Gastrocnemius medialis (tissue), 4 donors: ENCODE results near the gene CADPS. TPM values are rescaled to one million over a fixed set of nuclear protein-coding genes. Genes with fewer than 3 reads are reported as not detected.

ENCODE experiments used
- ATAC-seq, 2 donors: fragments of 150-250 bp; one replicate each; pipeline ENCODE4 v1.9.1; 2016
- DNase-seq, 2 donors: peaks; one replicate each; pipeline ENCODE4 v3.0.0-alpha.2; 2019
- H3K27ac ChIP-seq, 4 donors: fragments of 200-600 bp; sonication (generic); 1 replicate in 1 of 4; 2 replicates in 3 of 4; pipeline ENCODE4 v1.5.1; 2016 to 2018; ENCODE audit warnings: mild to moderate bottlenecking in 2 of 4, moderate library complexity in 1 of 4
- H3K27me3 ChIP-seq, 3 donors: fragments of 200-600 bp; sonication (generic) in 2 of 3; 1 replicate in 1 of 3; 2 replicates in 2 of 3; pipeline versions ENCODE4 v1.5.1 to v1.6.0; 2016 to 2019; ENCODE audit warnings: mild to moderate bottlenecking in 1 of 3, moderate library complexity in 1 of 3
- H3K36me3 ChIP-seq, 2 donors: fragments of 200-600 bp; sonication (generic) in 1 of 2; one replicate each; pipeline ENCODE4 v1.5.1; 2017 to 2018
- H3K4me1 ChIP-seq, 2 donors: fragments of 200-600 bp; sonication (generic) in 1 of 2; one replicate each; pipeline ENCODE4 v1.5.1; 2016 to 2017; ENCODE audit warnings: mild to moderate bottlenecking in 2 of 2
- H3K4me3 ChIP-seq, 4 donors: fragments of 200-600 bp; sonication (generic) in 3 of 4; 1 replicate in 1 of 4; 2 replicates in 3 of 4; pipeline ENCODE4 v1.5.1; 2016 to 2019; ENCODE audit warnings: mild to moderate bottlenecking in 2 of 4
- H3K9me3 ChIP-seq, 3 donors: fragments of 200-600 bp; sonication (generic) in 2 of 3; 1 replicate in 1 of 3; 2 replicates in 2 of 3; pipeline ENCODE4 v1.5.1; 2016 to 2019
- CTCF ChIP-seq, 5 experiments: fragments of 450-650 bp in 3 of 5; fragments of 200-600 bp in 2 of 5; sonication (generic) in 2 of 5; IDR thresholded peaks in 4 of 5; conservative IDR thresholded peaks in 1 of 5; 1 replicate in 4 of 5; 2 replicates in 1 of 5; pipeline ENCODE4 v1.5.1; 2016 to 2019; ENCODE audit warnings: antibody characterized with exemption in 5 of 5, mild to moderate bottlenecking in 3 of 5, moderate library complexity in 3 of 5
- POLR2A ChIP-seq, 2 donors: fragments of 450-650 bp; IDR thresholded peaks; one replicate each; pipeline ENCODE4 v1.6.1; 2017; ENCODE audit warnings: antibody characterized with exemption in 2 of 2, mild to moderate bottlenecking in 2 of 2, moderate library complexity in 2 of 2
- in situ Hi-C, 4 donors: fragments of 200-750 bp; cut with MboI; loops; one replicate each; pipeline versions ENCODE4 v1.15.0 to v1.8.0; 2017; ENCODE audit warnings: low sequenced_read_pairs in 4 of 4
- intact Hi-C: fragments of 100-400 bp; cut with DNase I; formaldehyde crosslinking; loops from one replicate; pipeline ENCODE4 v1.15.1; 2023; ENCODE audit warnings: low total_unique reads
- total RNA-seq, 4 donors: library from RNA; depleted of rRNA; stranded (reverse); fragments of >200 nt; gene quantifications; one replicate each; pipeline versions ENCODE4 v1.1.0 to v1.2.3, GENCODE V29; 2016

The CADPS gene
- total RNA-seq, 4 donors from 2014 or later = 2.1 TPM; not detected in 3

- in situ Hi-C loops = no loop called here
- H3K4me3 ChIP-seq = no peak overlapping the region
- intact Hi-C loops = no loop called here
- H3K27ac ChIP-seq = no peak overlapping the region
- no peaks in the 10 kb centered on the region for H3K36me3 ChIP-seq
- no peaks in the 10 kb centered on the region for H3K27me3 ChIP-seq
- H3K9me3 ChIP-seq = no peaks in the 10 kb centered on the region
- DNase-seq = no peak
- TF ChIP-seq POLR2A (IDR thresholded peaks at IDR 0.05) = no peak
- no peaks in the 10 kb centered on the region for H3K4me1 ChIP-seq
- no peak for ATAC-seq
Measured at GRCh38 chr3:62781121-62781520, 94.1 kb downstream of the CADPS start.

- H3K36me3 ChIP-seq = no peaks in the 10 kb centered on the region
- no peaks in the 10 kb centered on the region for H3K27me3 ChIP-seq
- H3K4me1 ChIP-seq = no peaks in the 10 kb centered on the region
- TF ChIP-seq POLR2A (IDR thresholded peaks at IDR 0.05) = no peak
- TF ChIP-seq CTCF (IDR thresholded peaks at IDR 0.05 in 4 of 5, conservative IDR thresholded peaks at IDR 0.05 in 1 of 5) = no peak
- no peaks in the 10 kb centered on the region for H3K9me3 ChIP-seq
- H3K27ac ChIP-seq = no peak overlapping the region
- ATAC-seq = no peak
- intact Hi-C loops = no loop called here
- DNase-seq = no peak
- no peak overlapping the region for H3K4me3 ChIP-seq
- in situ Hi-C loops = no loop called here
Measured at GRCh38 chr3:62777674-62778073, 97.5 kb downstream of the CADPS start.

GRCh38 chr3:62777130-62777529, 98.1 kb downstream of the CADPS start:
- intact Hi-C loops = no loop called here
- Histone ChIP-seq H3K27me3 (no peaks in the 10 kb centered on the region), H3K4me3 (no peak overlapping the region), H3K27ac (no peak overlapping the region), H3K9me3 (no peaks in the 10 kb centered on the region), H3K36me3 (no peaks in the 10 kb centered on the region), H3K4me1 (no peaks in the 10 kb centered on the region)
- DNase-seq = no peak
- in situ Hi-C loops = no loop called here
- no peak for TF ChIP-seq CTCF (IDR thresholded peaks at IDR 0.05 in 4 of 5, conservative IDR thresholded peaks at IDR 0.05 in 1 of 5)
- TF ChIP-seq POLR2A (IDR thresholded peaks at IDR 0.05) = no peak
- no peak for ATAC-seq

GRCh38 chr3:62774221-62774620, 101.0 kb downstream of the CADPS start:
- Histone ChIP-seq H3K4me1 (no peaks in the 10 kb centered on the region), H3K9me3 (no peaks in the 10 kb centered on the region), H3K27ac (no peak overlapping the region), H3K36me3 (no peaks in the 10 kb centered on the region), H3K27me3 (no peaks in the 10 kb centered on the region), H3K4me3 (no peak overlapping the region)
- no peak for TF ChIP-seq POLR2A (IDR thresholded peaks at IDR 0.05)
- no peak for TF ChIP-seq CTCF (IDR thresholded peaks at IDR 0.05 in 4 of 5, conservative IDR thresholded peaks at IDR 0.05 in 1 of 5)
- intact Hi-C loops = no loop called here
- ATAC-seq (no peak), DNase-seq (no peak)
- in situ Hi-C loops = no loop called here

GRCh38 chr3:62771331-62772072, 103.7 kb downstream of the CADPS start:
- Histone ChIP-seq H3K27ac (no peak overlapping the region), H3K9me3 (no peaks in the 10 kb centered on the region), H3K36me3 (no peaks in the 10 kb centered on the region), H3K4me3 (no peak overlapping the region), H3K4me1 (no peaks in the 10 kb centered on the region), H3K27me3 (no peaks in the 10 kb centered on the region)
- no peak for TF ChIP-seq POLR2A (IDR thresholded peaks at IDR 0.05)
- intact Hi-C loops = no loop called here
- DNase-seq (no peak), ATAC-seq (no peak)
- in situ Hi-C loops = no loop called here

- no peaks in the 10 kb centered on the region for H3K4me1 ChIP-seq
- intact Hi-C loops = no loop called here
- H3K36me3 ChIP-seq = no peaks in the 10 kb centered on the region
- no peaks in the 10 kb centered on the region for H3K9me3 ChIP-seq
- in situ Hi-C loops = no loop called here
- ATAC-seq = no peak
- no peaks in the 10 kb centered on the region for H3K27me3 ChIP-seq
- DNase-seq = no peak
- TF ChIP-seq POLR2A (IDR thresholded peaks at IDR 0.05) (no peak), CTCF (IDR thresholded peaks at IDR 0.05 in 4 of 5, conservative IDR thresholded peaks at IDR 0.05 in 1 of 5) (no peak)
- H3K4me3 ChIP-seq = no peak overlapping the region
- H3K27ac ChIP-seq = no peak overlapping the region
Measured at GRCh38 chr3:62768896-62769295, 106.3 kb downstream of the CADPS start.
